HG03095 (cell line): Measurements from ENCODE around the gene DNAJC7.
"Not testable (repeated sequence)": the region's sequence is repeated elsewhere in the genome, so short reads cannot be mapped to it uniquely, and the experiment has no call there.

ENCODE experiments used
- ATAC-seq: cut with Tn5 transposase; IDR thresholded peaks from one replicate; pipeline ENCODE4 v1.9.1; 2021; ENCODE audit warnings: moderate library complexity; ENCODE audit not compliant: unreplicated experiment

The DNAJC7 gene

DNA sequence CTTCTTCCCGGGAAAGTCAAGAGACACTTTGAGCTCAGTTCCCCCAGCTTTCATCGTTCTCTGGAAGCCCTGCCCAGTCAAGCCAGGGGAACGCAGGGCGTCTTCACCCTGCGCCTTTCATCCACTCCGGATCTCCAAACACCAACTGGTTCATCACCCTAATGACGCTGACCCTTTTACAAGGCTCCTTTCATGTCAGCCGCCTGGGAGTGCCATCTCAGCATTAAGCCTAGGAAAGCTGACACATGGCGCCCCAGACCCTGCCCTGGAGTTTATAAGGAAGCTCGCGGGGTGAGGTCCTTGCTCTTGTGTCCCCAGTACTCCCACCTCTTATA, 594 bp upstream of the DNAJC7 start:
- no peak for ATAC-seq

GRCh38 chr17:42016411-42016831, 818 bp downstream of the DNAJC7 start:
- ATAC-seq: no peak

GRCh38 chr17:42013740-42014139, 3.5 kb downstream of the DNAJC7 start:
- not testable (repeated sequence) for ATAC-seq

GRCh38 chr17:42012363-42012762, 4.9 kb downstream of the DNAJC7 start:
- ATAC-seq: not testable (repeated sequence)

DNA sequence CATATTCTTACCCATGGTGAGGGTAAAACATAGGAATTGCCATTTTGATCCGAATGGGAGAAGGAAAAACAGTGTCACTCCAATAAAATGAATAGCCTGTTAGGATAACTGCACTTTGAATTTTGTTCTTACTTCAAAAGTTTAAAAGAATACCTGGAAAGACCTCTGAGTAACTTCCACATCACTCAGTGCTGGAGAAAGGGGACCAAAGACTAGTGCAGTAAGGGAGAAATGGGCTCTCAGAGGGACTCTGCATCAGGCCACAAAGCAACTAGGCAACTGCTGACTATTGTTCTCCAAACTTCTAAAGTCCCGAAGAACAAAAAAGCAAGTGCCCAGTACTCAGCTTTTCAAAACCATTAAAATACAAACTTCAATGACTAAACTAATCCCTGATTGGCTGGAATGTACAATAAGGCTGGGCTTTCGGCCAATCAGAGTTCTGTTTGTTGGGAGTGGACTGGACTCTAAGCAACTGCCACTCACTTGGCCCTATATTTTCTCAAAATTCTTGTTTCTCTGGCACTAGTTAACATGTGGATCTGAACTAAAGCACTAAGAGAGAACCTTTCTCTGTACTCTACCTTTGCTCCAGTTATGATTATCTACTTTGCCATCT, 6.2 kb downstream of the DNAJC7 start:
- no peak for ATAC-seq

DNA sequence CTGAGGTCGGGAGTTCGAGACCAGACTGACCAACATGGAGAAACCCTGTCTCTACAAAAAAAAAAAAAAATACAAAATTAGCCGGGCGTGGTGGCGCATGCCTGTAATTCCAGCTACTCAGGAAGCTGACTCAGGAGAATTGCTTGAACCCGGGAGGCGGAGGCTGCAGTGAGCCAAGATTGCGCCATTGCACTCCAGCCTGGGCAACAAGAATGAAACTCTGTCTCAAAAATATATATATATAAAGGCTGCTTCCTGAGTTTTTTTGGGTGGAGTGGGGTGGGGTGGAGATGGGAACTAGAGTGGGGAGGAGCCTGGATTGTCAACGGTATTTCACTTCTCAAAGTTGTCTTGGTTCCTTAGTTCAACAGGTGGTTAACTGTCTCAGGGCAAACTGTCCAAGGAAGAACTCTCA, 7.0 kb downstream of the DNAJC7 start:
- ATAC-seq: not testable (repeated sequence)

DNA sequence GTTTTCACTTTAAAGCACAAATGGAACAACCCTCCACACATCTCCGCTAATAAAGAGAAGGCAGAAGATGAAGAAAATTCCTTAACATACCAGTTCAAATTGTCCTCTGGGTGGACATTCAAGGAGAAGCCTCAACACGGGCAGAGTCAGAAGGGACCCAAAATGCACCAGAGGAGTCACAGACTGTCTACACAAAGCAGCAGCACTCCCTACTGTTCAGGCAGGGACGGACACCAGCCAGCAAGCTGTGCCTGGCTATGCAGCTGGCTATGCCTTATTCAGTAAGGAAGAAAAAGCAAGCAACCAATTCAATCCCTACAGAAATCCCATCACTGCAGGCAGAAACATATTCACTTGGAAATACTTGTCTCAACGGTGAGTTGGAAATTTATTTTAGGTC, 8.1 kb downstream of the DNAJC7 start:
- no peak for ATAC-seq

GRCh38 chr17:42005166-42005565, 12.1 kb downstream of the DNAJC7 start:
- no peak for ATAC-seq

GRCh38 chr17:42002792-42003301, 14.4 kb downstream of the DNAJC7 start:
- no peak for ATAC-seq

GRCh38 chr17:42002175-42002791, 15.0 kb downstream of the DNAJC7 start:
- ATAC-seq: no peak

- ATAC-seq: no peak
Observed at GRCh38 chr17:42001729-42002128, 15.5 kb downstream of the DNAJC7 start.

DNA sequence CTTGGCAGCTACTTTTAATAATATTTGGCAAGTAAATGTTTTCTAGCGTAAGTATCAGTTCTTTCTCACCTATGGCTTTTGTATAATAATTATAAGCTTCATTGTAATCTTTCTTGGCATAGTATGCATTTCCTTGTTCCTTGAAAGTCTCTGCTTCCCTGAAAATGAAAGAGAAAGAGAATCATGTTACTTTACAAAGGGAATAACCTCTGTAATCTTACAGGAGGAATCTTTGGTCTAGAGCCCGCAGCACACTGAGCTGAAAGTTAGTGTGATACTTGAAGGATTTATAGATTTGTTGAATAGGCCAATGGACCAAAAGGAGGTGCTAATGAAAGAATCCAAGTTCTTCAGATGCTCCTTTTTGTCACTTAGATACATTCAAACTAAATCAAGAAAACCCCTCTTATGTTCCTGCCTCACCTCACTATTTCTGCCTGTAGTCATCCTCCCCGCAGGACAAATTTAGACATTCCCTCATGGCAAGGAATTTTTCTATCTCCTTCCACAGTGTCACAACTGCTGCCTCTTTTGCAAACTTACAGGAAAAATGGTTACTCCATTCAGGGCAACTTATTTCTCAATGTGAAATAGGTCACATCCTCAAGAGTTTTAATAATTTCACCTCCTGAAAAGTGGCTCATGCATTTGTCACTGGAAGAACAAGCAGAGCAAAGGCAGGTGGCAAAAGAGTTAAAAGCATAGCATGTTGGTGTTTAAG, 16.7 kb downstream of the DNAJC7 start:
- no peak for ATAC-seq

- no peak for ATAC-seq
Observed at GRCh38 chr17:41998497-41998896, 18.7 kb downstream of the DNAJC7 start.

DNA sequence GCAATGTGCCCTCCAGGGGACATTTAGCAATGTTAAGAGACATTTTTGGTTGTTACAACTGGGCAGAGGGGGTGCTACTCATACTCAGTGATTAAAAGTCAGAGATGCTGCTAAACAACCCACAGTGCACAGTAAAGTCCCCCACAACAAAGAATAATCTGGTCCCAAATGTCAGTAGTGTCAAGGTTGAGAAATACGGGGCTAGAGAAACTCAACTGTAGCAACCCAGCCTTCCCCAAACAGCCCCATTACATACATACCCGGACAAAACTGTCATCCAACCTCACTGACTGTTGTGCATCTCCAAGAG, 20.4 kb downstream of the DNAJC7 start:
- ATAC-seq: no peak

DNA sequence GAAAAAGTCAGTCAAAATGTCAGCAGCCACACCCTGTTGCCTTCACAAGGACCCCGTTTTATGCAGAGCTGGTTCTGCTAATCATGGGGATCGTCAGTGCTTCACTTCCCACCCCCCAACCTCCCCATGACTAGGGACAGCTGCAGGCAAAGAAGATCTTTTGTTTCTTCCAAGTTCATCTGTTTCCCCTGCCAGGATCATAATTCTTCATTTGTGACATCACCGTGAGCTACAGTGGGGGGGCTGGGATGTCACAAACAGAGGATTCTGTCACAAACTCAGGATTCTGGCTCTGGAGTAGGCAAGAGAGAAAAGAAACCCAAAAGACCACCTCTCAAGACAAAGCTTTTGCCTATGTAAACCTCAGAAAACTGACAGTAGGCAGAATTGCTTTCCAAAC, 24.7 kb downstream of the DNAJC7 start:
- no peak for ATAC-seq

- no peak for ATAC-seq
Observed at GRCh38 chr17:41989702-41990419, 27.4 kb downstream of the DNAJC7 start.

- ATAC-seq: no peak
Observed at GRCh38 chr17:41988418-41988817, 28.8 kb downstream of the DNAJC7 start.

DNA sequence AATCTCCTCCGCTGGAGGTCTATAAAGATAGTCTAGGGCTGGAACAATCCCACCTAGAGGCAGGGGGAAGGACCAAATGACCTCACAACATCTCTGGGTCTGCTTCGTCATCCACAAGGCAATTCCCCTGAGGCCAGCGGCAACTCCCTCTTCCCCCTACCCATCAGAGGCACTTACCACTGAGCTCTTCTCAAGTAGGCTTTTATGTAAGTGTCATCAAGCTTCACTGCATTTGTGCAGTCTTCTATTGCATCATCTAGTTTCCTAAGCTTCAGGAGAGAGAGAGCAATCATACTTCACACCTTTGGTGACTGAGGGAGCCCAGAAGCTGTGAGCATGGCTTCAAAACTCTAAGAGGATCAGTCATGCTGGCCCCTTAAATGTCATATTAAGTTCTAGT, 29.6 kb downstream of the DNAJC7 start:
- ATAC-seq: no peak

DNA sequence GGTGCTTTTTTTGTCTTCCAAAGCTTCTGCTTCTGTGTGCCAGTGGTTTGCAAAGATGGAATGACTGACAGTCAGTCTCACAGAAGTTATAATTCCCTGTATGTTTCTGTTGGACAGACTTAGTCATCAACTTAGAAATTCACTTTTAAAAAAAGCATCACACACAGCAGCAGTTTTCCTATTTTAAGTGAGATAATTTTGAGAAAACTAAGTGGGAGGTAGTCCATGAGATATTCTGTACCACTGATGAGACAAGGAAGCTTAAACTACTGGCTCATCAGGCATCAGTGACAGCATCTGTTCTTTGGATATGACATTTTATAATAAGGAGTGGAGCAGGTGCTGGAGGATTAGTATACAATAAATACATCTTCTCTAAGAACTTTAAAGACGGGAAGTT, 30.6 kb downstream of the DNAJC7 start:
- no peak for ATAC-seq

GRCh38 chr17:41985919-41986318, 31.3 kb downstream of the DNAJC7 start:
- no peak for ATAC-seq

DNA sequence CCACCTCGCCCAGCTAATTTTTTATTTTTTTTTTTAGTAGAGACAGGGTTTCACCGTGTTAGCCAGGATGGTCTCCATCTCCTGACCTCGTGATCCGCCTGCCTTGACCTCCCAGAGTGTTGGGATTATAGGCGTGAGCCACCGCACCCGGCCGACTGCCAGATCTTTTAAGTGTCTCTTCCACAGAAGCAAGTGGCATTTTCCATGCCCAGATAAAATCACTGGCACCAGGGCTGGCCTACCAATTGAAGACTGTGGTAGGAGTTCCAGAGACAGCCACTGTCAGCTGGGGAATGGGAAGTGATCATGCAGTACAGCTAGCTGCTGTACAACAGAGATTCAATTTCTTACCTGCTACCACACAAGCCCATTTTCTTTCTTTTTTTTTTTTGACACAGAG, 32.8 kb downstream of the DNAJC7 start:
- ATAC-seq: no peak
